Activated CD8-positive, alpha-beta T cell treated with anti-CD3 and anti-CD28 coated beads for 36 hours (primary cell): ENCODE results near the gene GRM4. TPM values are rescaled to one million over a fixed set of nuclear protein-coding genes. Genes with fewer than 3 reads are reported as not detected.

Source experiments
- ATAC-seq: fragments of 200-7000 bp; cut with Tn5 transposase; one replicate; pipeline ENCODE4 v1.10.0; 2021; ENCODE audit warnings: mild to moderate bottlenecking, moderate library complexity
- CTCF ChIA-PET: fragments of 350-600 bp; sonication (Branson Sonifier 250); formaldehyde crosslinking; loops from one replicate; lab custom pipeline; 2021; ENCODE audit warnings: antibody characterized with exemption; lab: Charles Lee
- POLR2A ChIA-PET: fragments of 350-600 bp; sonication (Branson Sonifier 250); formaldehyde crosslinking; loops from one replicate; lab custom pipeline; 2021; ENCODE audit warnings: antibody characterized with exemption; lab: Charles Lee
- DNase-seq: peaks from one replicate; pipeline ENCODE4 v3.0.0-alpha.2; 2020
- H3K27ac Mint-ChIP-seq: one replicate; pipeline ENCODE4 v1.8.0; 2021; ENCODE audit warnings: mild to moderate bottlenecking, mixed read lengths
- H3K27me3 Mint-ChIP-seq: one replicate; pipeline ENCODE4 v1.8.0; 2021; ENCODE audit warnings: mixed read lengths
- H3K36me3 Mint-ChIP-seq: one replicate; pipeline ENCODE4 v1.8.0; 2021; ENCODE audit warnings: low read depth, mixed read lengths
- H3K4me1 Mint-ChIP-seq: one replicate; pipeline ENCODE4 v1.8.0; 2021; ENCODE audit warnings: low read depth, mixed read lengths
- H3K4me3 Mint-ChIP-seq: one replicate; pipeline ENCODE4 v1.8.0; 2021; ENCODE audit warnings: mild to moderate bottlenecking, moderate library complexity, mixed read lengths
- H3K9me3 Mint-ChIP-seq: one replicate; pipeline ENCODE4 v1.8.0; 2021; ENCODE audit warnings: mixed read lengths
- intact Hi-C: fragments of 100-400 bp; cut with micrococcal nuclease; formaldehyde crosslinking; loops from one replicate; pipeline ENCODE4 v1.10.0; 2022
- total RNA-seq, 2 experiments: library from RNA; stranded (reverse); gene quantifications; one replicate each; pipeline ENCODE4 v1.2.3, GENCODE V29; 2021
- TF ChIP-seq, protein P1 (sequence below): fragments of 200-600 bp; IDR thresholded peaks from one replicate; pipeline ENCODE4 v1.8.0; 2022; ENCODE audit warnings: antibody characterized with exemption, mild to moderate bottlenecking

Gene GRM4
- total RNA-seq, 2 experiments from 2014 or later, result 0.11 to 0.14 TPM

DNA sequence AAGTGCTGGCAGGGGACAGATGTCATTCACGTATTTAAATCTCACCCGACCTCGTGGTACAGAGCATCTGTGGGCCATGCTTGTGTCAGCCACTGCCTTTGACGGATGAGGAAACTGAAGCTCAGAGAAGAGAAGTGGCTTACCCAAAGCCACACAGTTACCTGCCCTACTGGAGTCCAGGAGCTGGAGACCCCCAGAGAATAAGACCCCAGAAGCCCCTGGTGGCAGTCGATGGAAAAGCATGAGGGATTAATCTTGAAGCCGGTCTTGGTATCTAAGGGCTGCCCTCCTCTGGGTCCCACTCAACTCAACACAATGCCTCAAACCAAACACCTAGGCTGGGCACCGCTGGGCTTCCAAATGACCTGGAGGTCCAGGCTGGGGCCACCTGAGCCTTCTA lies 83.1 kb downstream of the GRM4 start:
- TF ChIP-seq, protein P1, sequence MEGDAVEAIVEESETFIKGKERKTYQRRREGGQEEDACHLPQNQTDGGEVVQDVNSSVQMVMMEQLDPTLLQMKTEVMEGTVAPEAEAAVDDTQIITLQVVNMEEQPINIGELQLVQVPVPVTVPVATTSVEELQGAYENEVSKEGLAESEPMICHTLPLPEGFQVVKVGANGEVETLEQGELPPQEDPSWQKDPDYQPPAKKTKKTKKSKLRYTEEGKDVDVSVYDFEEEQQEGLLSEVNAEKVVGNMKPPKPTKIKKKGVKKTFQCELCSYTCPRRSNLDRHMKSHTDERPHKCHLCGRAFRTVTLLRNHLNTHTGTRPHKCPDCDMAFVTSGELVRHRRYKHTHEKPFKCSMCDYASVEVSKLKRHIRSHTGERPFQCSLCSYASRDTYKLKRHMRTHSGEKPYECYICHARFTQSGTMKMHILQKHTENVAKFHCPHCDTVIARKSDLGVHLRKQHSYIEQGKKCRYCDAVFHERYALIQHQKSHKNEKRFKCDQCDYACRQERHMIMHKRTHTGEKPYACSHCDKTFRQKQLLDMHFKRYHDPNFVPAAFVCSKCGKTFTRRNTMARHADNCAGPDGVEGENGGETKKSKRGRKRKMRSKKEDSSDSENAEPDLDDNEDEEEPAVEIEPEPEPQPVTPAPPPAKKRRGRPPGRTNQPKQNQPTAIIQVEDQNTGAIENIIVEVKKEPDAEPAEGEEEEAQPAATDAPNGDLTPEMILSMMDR, result no peak
- ChIA-PET CTCF (interaction anchor here (1.8 kb wide), 1 partner anchor 9 kb away, joined by 5 read pairs; no protein-coding TSS in a partner anchor), POLR2A (no interaction called here)
- no peaks in the 10 kb centered on the region for H3K36me3 Mint-ChIP-seq
- H3K27me3 Mint-ChIP-seq, result peaks cover 4% of the 10 kb centered on the region
- H3K4me3 Mint-ChIP-seq, result no peak overlapping the region
- intact Hi-C loops, result no loop called here
- H3K9me3 Mint-ChIP-seq, result no peaks in the 10 kb centered on the region
- H3K4me1 Mint-ChIP-seq, result no peaks in the 10 kb centered on the region
- no peak for ATAC-seq
- no peak overlapping the region for H3K27ac Mint-ChIP-seq
- DNase-seq, result no peak

DNA sequence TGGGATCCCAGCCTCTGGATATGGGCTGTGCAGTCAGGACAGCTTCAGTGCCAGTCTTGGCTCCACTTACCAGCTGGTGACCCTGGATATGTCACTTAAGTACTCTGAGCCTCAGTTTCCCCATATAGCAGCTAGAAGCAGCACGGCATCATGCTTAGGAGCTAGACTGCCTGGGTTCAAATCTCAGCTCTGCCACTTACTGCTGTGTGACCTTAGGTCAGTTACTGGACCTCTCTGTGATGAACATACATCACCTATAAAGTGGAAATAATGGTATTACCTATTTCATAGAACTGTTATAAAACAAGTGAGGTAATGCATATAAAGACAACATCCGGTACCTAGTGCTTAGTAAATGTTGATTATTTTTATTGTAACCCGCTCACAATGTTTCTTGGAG lies 83.7 kb downstream of the GRM4 start:
- H3K27me3 Mint-ChIP-seq, result peaks cover 4% of the 10 kb centered on the region

DNA sequence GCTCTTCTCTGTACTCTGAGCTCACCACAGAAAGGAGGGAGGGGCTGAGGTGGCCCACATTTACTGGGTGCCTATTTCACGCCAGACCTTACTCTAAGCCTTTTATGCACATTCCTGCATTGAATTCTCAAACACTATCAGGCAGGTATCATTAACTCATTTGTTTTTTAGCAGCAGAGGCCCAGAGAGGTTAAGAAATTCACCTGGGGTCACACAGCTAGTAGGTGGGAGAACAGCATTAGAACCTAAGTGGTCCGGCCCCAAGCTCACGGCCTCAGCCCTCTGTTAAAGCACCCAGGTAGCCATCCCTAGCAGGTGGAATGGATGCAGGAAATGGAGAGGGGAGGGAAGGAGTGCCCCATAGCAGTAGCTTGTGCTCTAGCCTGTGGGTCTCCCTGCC lies 84.5 kb downstream of the GRM4 start:
- TF ChIP-seq, protein P1, result no peak
- H3K27ac Mint-ChIP-seq, result no peak overlapping the region
- no peak overlapping the region for H3K4me3 Mint-ChIP-seq
- CTCF ChIA-PET, result no interaction called here
- H3K4me1 Mint-ChIP-seq, result no peaks in the 10 kb centered on the region
- intact Hi-C loops, result no loop called here
- H3K27me3 Mint-ChIP-seq, result peaks cover 4% of the 10 kb centered on the region
- POLR2A ChIA-PET, result no interaction called here
- no peaks in the 10 kb centered on the region for H3K36me3 Mint-ChIP-seq
- ATAC-seq, result no peak
- no peaks in the 10 kb centered on the region for H3K9me3 Mint-ChIP-seq
- no peak for DNase-seq

More for the DNA sequence above, 83.7 kb downstream of the GRM4 start:
- no peak for DNase-seq
- Mint-ChIP-seq H3K27ac (no peak overlapping the region), H3K36me3 (no peaks in the 10 kb centered on the region), H3K9me3 (no peaks in the 10 kb centered on the region), H3K4me1 (no peaks in the 10 kb centered on the region), H3K4me3 (no peak overlapping the region)
- no peak for ATAC-seq
- intact Hi-C loops, result no loop called here
- CTCF ChIA-PET, result interaction anchor here (1.8 kb wide), 1 partner anchor 9 kb away, joined by 5 read pairs; no protein-coding TSS in a partner anchor
- POLR2A ChIA-PET, result no interaction called here
- TF ChIP-seq, protein P1, result no peak

DNA sequence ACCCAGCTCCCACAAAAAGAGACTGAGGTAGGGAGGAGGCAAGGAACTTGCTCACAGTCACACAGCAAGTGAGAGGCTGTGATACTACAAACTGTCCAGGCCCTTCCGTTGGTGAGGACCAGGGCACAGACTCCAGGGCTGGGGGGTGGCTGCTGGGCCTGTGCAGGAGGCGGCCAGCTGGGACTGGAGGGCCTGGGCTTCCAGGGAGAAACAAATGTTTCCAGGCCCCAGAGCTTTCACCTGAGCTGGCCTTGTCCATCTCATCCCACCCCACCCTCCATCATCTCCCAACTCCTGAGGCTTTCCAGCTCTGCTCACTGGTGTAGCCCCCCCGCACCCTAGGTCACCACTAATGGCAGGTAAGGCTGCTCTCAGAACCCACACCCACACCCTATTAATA lies 86.0 kb downstream of the GRM4 start:
- ChIA-PET CTCF (interaction anchor here (0.9 to 1.3 kb wide), 3 partner anchors 11 to 95 kb away, joined by 3 to 7 read pairs (median 3); no protein-coding TSS in a partner anchor), POLR2A (no interaction called here)
- DNase-seq (no peak), ATAC-seq (no peak)
- intact Hi-C loops, result no loop called here
- H3K36me3 Mint-ChIP-seq, result no peaks in the 10 kb centered on the region
- no peak overlapping the region for H3K27ac Mint-ChIP-seq
- no peaks in the 10 kb centered on the region for H3K4me1 Mint-ChIP-seq
- peaks cover under 1% of the 10 kb centered on the region for H3K27me3 Mint-ChIP-seq
- TF ChIP-seq, protein P1, result no peak
- H3K9me3 Mint-ChIP-seq, result no peaks in the 10 kb centered on the region
- H3K4me3 Mint-ChIP-seq, result no peak overlapping the region

DNA sequence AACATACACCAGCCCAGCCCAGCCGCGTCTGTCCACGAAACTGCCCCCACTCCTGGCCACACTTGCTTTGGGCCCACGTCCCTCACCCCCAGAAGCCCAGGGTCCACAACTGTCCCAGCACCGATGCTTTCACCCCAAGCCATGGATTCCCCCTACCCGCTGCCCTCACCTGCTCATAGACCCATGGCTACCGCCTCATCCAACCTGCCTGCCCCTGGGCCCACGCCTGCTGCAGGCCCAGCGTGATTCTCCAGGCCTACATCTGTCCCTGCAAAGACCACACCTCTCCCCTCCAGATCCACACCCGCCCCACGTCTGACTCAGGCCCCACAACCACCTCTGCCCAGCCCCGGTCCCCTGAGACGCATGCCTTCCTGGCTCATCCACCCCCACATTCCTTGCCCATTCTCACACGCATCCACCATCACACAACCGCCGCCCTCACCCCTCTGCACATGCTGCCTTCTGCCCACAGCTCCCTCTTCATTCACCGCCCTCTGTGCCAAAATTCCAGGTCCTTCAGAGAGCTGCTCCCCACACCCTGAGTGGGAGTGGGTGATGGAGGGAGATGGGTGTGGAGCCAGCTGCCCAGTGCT lies 86.7 kb downstream of the GRM4 start:
- CTCF ChIA-PET, result interaction anchor here (1.0 to 1.3 kb wide), 2 partner anchors 11 to 96 kb away, joined by 3 to 7 read pairs; no protein-coding TSS in a partner anchor
- DNase-seq (no peak), ATAC-seq (no peak)
- POLR2A ChIA-PET, result no interaction called here
- Mint-ChIP-seq H3K27me3 (no peaks in the 10 kb centered on the region), H3K4me3 (no peak overlapping the region), H3K36me3 (no peaks in the 10 kb centered on the region), H3K9me3 (no peaks in the 10 kb centered on the region), H3K4me1 (no peaks in the 10 kb centered on the region), H3K27ac (no peak overlapping the region)
- intact Hi-C loops, result no loop called here
- TF ChIP-seq, protein P1, result no peak
